ENCODE data around the gene GALK1. TPM values are rescaled to one million over a fixed set of nuclear protein-coding genes. Genes with fewer than 3 reads are reported as not detected.

GALK1 gene
- total and polyA plus RNA-seq, 5 experiments from 2014 or later: 9.5 to 18.0 (median 14.4) TPM

Small RNA genes within 50 kb of the gene (microRNA-seq; reads per million reads assigned to microRNA genes)
- not detected for gene MIR4738 (ENCODE audit: borderline microRNAs expressed)

Other genes with a start within 250 kb of the GALK1 start
- gene CASKIN2, start 249.7 kb downstream of the GALK1 start, total RNA-seq: under 1 TPM; 0.65 to 0.80 TPM
- gene CASKIN2, start 249.7 kb downstream of the GALK1 start, polyA plus RNA-seq: under 1 TPM; 0.05 to 0.62 (median 0.61) TPM
- 10 to 100 TPM; 53.1 to 54.4 TPM for gene TSEN54, start 248.7 kb downstream of the GALK1 start, total RNA-seq
- gene TSEN54, start 248.7 kb downstream of the GALK1 start, polyA plus RNA-seq: 100 to 1,000 TPM in 2 of 3 donors, 10 to 100 TPM in 1; 98.2 to 121 (median 103) TPM
- 10 to 100 TPM; 30.3 to 30.6 TPM for gene LLGL2, start 239.5 kb downstream of the GALK1 start, total RNA-seq
- 10 to 100 TPM; 13.4 to 21.8 (median 15.0) TPM for gene LLGL2, start 239.5 kb downstream of the GALK1 start, polyA plus RNA-seq
- gene MYO15B, start 177.4 kb downstream of the GALK1 start, total RNA-seq: 100 to 1,000 TPM; 412 to 418 TPM
- 1 to 10 TPM; 1.9 to 3.2 (median 2.5) TPM for gene MYO15B, start 177.4 kb downstream of the GALK1 start, polyA plus RNA-seq
- 1 to 10 TPM in 1 of 2 experiments, under 1 TPM in 1; 0.82 to 1.3 TPM for gene SMIM5, start 131.8 kb downstream of the GALK1 start, total RNA-seq
- under 1 TPM in 2 of 3 donors, not detected in 1; 0.06 to 0.13 TPM for gene SMIM5, start 131.8 kb downstream of the GALK1 start, polyA plus RNA-seq
- gene RECQL5, start 98.0 kb downstream of the GALK1 start, total RNA-seq: 10 to 100 TPM; 76.0 to 79.0 TPM
- gene RECQL5, start 98.0 kb downstream of the GALK1 start, polyA plus RNA-seq: 10 to 100 TPM; 12.3 to 23.4 (median 19.3) TPM
- 100 to 1,000 TPM in 1 of 2 experiments, 10 to 100 TPM in 1; 99.2 to 121 TPM for gene SAP30BP, start 97.9 kb downstream of the GALK1 start, total RNA-seq
- gene SAP30BP, start 97.9 kb downstream of the GALK1 start, polyA plus RNA-seq: 10 to 100 TPM; 57.8 to 72.0 (median 69.6) TPM
- gene ITGB4, start 43.7 kb downstream of the GALK1 start, total RNA-seq: 1 to 10 TPM; 1.5 to 2.4 TPM
- 1 to 10 TPM in 2 of 3 donors, under 1 TPM in 1; 0.35 to 1.9 (median 1.4) TPM for gene ITGB4, start 43.7 kb downstream of the GALK1 start, polyA plus RNA-seq
- gene UNK, start 19.6 kb upstream of the GALK1 start, total RNA-seq: 10 to 100 TPM; 55.6 to 57.7 TPM
- gene UNK, start 19.6 kb upstream of the GALK1 start, polyA plus RNA-seq: 10 to 100 TPM; 24.4 to 26.9 (median 26.2) TPM
- 100 to 1,000 TPM; 147 to 153 TPM for gene UNC13D, start 79.2 kb upstream of the GALK1 start, total RNA-seq
- gene UNC13D, start 79.2 kb upstream of the GALK1 start, polyA plus RNA-seq: 10 to 100 TPM; 50.3 to 78.0 (median 54.0) TPM
- 100 to 1,000 TPM; 152 to 156 TPM for gene WBP2, start 90.1 kb upstream of the GALK1 start, total RNA-seq
- gene WBP2, start 90.1 kb upstream of the GALK1 start, polyA plus RNA-seq: 10 to 100 TPM; 58.1 to 95.1 (median 70.6) TPM
- gene TRIM47, start 113.4 kb upstream of the GALK1 start, total RNA-seq: 1 to 10 TPM; 9.7 to 9.9 TPM
- gene TRIM47, start 113.4 kb upstream of the GALK1 start, polyA plus RNA-seq: 1 to 10 TPM; 1.9 to 8.5 (median 4.2) TPM
- gene TRIM65, start 131.8 kb upstream of the GALK1 start, total RNA-seq: 10 to 100 TPM; 34.5 to 40.9 TPM
- gene TRIM65, start 131.8 kb upstream of the GALK1 start, polyA plus RNA-seq: 10 to 100 TPM; 13.4 to 31.8 (median 18.9) TPM
- gene MRPL38, start 139.7 kb upstream of the GALK1 start, total RNA-seq: 100 to 1,000 TPM; 167 to 178 TPM
- gene MRPL38, start 139.7 kb upstream of the GALK1 start, polyA plus RNA-seq: 10 to 100 TPM; 56.4 to 78.7 (median 64.7) TPM
- gene FBF1, start 175.8 kb upstream of the GALK1 start, total RNA-seq: 10 to 100 TPM; 47.7 to 54.6 TPM
- gene FBF1, start 175.8 kb upstream of the GALK1 start, polyA plus RNA-seq: 1 to 10 TPM; 2.4 to 8.0 (median 7.5) TPM
- 10 to 100 TPM; 37.9 to 39.3 TPM for gene ACOX1, start 214.0 kb upstream of the GALK1 start, total RNA-seq
- 10 to 100 TPM; 11.4 to 18.4 (median 15.1) TPM for gene ACOX1, start 214.0 kb upstream of the GALK1 start, polyA plus RNA-seq
- 10 to 100 TPM; 14.2 to 16.6 TPM for gene TEN1, start 214.0 kb upstream of the GALK1 start, total RNA-seq
- 10 to 100 TPM; 17.1 to 18.9 (median 18.4) TPM for gene TEN1, start 214.0 kb upstream of the GALK1 start, polyA plus RNA-seq
- 10 to 100 TPM; 11.9 to 12.5 TPM for gene CDK3, start 235.7 kb upstream of the GALK1 start, total RNA-seq
- under 1 TPM; 0.16 to 0.64 (median 0.63) TPM for gene CDK3, start 235.7 kb upstream of the GALK1 start, polyA plus RNA-seq

All from naive thymus-derived CD8-positive, alpha-beta T cell (primary cell).